K562 (cell line): ENCODE data around the gene S100A1. TPM values are rescaled to one million over a fixed set of nuclear protein-coding genes. Genes with fewer than 3 reads are reported as not detected.

Experiments
- MEF2A ChIP-seq: IDR thresholded peaks from 2 replicates; pipeline ENCODE4 v1.6.1; 2011; ENCODE audit warnings: low read depth, mild to moderate bottlenecking, low read length, moderate library complexity; ENCODE audit not compliant: control insufficient read depth
- PYGO2 ChIP-seq: fragments of 450-650 bp; IDR thresholded peaks from 2 replicates; pipeline ENCODE4 v1.6.1; 2016; ENCODE audit warnings: mild to moderate bottlenecking, missing genetic modification characterization, moderate library complexity, missing compliant biosample characterization
- SRSF9 ChIP-seq: fragments of 200-400 bp; formaldehyde crosslinking; IDR thresholded peaks from 2 replicates; pipeline ENCODE4 v1.6.1; 2017; ENCODE audit warnings: low read depth, low read length, borderline replicate concordance
- STAT5A ChIP-seq: IDR thresholded peaks from 2 replicates; pipeline ENCODE4 v1.6.1; 2012; ENCODE audit warnings: low read length, inconsistent platforms, borderline replicate concordance
- TAF15 ChIP-seq: fragments of 200-400 bp; formaldehyde crosslinking; IDR thresholded peaks from 2 replicates; pipeline ENCODE4 v1.6.1; 2017; ENCODE audit warnings: mild to moderate bottlenecking, low read depth, low read length, moderate library complexity
- polyA plus RNA-seq, 8 experiments: library from polyadenylated mRNA; depleted of rRNA in 4 of 8; stranded (reverse) in 5 of 8; unstranded in 3 of 8; fragments of >200 nt; fragmentation: Nextera tagmentation in 2 of 8; fragmentation: Illumina TruSeq in 1 of 8; extraction: Ambion mirVana in 2 of 8; extraction: Trizol in 1 of 8; gene quantifications; 2 replicates each; pipeline versions ENCODE4 v1.2.1 to v1.2.3, GENCODE V29; 2011 to 2014; ENCODE audit warnings: inconsistent platforms in 1 of 8, missing spikeins in 1 of 8
- total RNA-seq, 7 experiments: library from RNA; depleted of rRNA in 6 of 7; stranded (reverse); fragments of >200 nt in 6 of 7; fragmentation: Illumina TruSeq in 2 of 7; extraction: Trizol in 2 of 7; gene quantifications; 2 replicates each; pipeline versions ENCODE4 v1.2.1 to v1.2.3, GENCODE V29; 2011 to 2021; ENCODE audit warnings: low replicate concordance in 1 of 7
- TF ChIP-seq, protein P1 (sequence below), 2 experiments: fragments of 450-650 bp; IDR thresholded peaks; 2 replicates each; pipeline ENCODE4 v1.6.1; 2016; ENCODE audit warnings: mild to moderate bottlenecking in 2 of 2, borderline replicate concordance in 1 of 2, low read depth in 1 of 2, moderate library complexity in 1 of 2

The S100A1 gene
- total and polyA plus RNA-seq, 9 of the 15 experiments (the other 6 are each of a cell fraction or from before 2014, with no cell fraction given): 0.44 to 30.1 (median 12.7) TPM

GRCh38 chr1:153633161-153633753 lies 5.0 kb downstream of the S100A1 start (continued):
- TF ChIP-seq, protein P1, sequence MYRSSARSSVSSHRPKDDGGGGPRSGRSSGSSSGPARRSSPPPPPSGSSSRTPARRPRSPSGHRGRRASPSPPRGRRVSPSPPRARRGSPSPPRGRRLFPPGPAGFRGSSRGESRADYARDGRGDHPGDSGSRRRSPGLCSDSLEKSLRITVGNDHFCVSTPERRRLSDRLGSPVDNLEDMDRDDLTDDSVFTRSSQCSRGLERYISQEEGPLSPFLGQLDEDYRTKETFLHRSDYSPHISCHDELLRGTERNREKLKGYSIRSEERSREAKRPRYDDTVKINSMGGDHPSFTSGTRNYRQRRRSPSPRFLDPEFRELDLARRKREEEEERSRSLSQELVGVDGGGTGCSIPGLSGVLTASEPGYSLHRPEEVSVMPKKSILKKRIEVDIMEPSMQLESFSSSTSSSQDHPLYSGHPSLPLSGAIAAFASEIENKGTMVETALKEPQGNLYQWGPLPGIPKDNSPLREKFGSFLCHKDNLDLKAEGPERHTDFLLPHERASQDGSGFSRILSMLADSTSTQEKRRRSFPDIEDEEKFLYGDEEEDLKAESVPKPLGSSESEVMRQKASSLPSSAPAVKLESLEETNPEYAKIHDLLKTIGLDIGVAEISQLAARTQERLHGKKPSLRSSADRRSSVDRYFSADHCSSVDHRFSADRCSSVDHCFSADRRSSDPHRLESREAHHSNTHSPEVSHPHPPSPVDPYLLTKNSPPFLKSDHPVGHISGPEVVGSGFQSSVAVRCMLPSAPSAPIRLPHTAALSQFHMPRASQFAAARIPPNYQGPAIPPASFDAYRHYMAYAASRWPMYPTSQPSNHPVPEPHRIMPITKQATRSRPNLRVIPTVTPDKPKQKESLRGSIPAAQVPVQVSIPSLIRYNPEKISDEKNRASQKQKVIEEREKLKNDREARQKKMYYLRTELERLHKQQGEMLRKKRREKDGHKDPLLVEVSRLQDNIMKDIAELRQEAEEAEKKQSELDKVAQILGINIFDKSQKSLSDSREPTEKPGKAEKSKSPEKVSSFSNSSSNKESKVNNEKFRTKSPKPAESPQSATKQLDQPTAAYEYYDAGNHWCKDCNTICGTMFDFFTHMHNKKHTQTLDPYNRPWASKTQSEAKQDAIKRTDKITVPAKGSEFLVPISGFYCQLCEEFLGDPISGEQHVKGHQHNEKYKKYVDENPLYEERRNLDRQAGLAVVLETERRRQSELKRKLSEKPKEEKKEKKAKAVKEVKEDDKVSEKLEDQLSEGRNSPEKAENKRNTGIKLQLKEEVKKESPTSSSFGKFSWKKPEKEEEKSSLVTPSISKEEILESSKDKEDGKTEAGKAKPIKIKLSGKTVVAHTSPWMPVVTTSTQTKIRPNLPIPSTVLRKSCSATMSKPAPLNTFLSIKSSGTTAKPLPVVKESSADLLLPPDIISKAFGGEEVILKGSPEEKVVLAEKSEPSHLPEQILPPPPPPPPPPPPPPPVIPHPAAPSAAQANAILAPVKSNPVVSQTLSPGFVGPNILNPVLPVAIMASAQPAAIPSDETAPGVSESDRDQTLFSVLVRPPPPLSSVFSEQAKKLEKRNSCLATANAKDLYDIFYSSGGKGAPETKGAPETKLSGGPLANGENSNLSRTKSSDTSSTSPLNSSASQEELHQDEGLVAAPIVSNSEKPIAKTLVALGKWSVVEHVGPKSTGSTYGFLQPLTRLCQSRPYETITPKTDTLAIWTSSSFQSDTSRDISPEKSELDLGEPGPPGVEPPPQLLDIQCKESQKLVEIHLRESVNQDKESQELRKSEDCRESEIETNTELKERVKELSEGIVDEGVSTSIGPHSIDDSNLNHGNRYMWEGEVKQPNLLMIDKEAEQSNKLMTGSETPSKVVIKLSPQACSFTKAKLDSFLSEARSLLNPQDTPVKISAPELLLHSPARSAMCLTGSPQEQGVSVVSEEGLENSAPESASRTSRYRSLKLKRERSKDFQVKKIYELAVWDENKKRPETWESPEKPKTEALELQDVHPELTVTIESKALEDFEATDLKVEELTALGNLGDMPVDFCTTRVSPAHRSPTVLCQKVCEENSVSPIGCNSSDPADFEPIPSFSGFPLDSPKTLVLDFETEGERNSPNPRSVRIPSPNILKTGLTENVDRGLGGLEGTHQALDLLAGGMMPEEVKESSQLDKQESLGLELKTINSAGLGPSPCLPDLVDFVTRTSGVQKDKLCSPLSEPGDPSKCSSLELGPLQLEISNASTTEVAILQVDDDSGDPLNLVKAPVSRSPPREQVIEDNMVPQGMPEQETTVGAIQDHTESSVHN (IDR thresholded peaks at IDR 0.05; ENCODE audit: borderline replicate concordance in 1 of 2, low read depth in 1 of 2): no peak
- TF ChIP-seq STAT5A (no peak), TAF15 (no peak), SRSF9 (no peak), PYGO2 (tag) (no peak), MEF2A (no peak)
- TF ChIP-seq, all 486 proteins: peak for 24
